GM19395 (cell line): Measurements from ENCODE around the gene RSPO3.
"Not testable (repeated sequence)": the region's sequence is repeated elsewhere in the genome, so short reads cannot be mapped to it uniquely, and the experiment has no call there.

ENCODE experiments used
- ATAC-seq: cut with Tn5 transposase; IDR thresholded peaks from one replicate; pipeline ENCODE4 v1.9.1; 2021; ENCODE audit warnings: mild to moderate bottlenecking, moderate library complexity; ENCODE audit not compliant: unreplicated experiment

Gene RSPO3

DNA sequence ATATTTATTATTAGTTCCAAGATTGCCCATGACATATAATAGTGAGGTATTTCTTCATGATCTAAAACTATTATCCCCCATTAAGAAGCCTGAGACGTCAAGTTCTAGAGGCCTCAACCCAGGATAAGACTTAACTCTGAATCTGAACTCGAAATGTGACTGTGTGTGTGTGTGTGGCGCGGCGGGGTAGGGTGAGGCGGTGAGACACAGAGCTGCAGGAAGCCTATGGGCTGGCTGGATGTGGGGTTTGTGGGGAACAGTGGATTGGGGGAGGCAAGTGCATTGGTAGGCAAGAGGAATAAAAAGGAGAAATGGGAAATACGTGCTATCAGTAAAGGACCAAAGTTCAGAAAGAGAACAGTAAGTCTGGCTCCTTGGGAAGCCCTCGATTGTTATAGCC, 81.6 kb downstream of the RSPO3 start:
- ATAC-seq, result no peak

- no peak for ATAC-seq
These were observed 82.8 kb downstream of the RSPO3 start for GRCh38 chr6:127201321-127201720.

DNA sequence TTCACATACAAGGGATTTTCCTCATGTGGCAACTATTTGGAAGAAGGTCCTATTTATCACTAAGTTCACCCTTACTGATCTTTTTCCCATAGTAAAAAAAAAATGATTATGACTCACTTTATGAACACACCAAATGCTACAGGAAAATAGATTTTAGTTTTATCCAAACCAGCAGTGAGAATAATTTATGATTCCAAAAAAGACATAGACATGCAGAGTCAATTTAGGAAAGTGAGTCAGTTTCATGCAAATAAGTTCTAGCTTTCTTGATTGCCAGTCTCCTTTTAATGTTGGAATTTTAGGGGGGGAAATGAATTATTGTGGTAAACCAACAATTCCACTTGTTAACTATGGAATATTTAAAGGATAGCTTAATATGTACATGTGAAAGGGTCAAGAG, 84.2 kb downstream of the RSPO3 start:
- no peak for ATAC-seq

GRCh38 chr6:127204281-127204680, 85.8 kb downstream of the RSPO3 start:
- ATAC-seq, result no peak

DNA sequence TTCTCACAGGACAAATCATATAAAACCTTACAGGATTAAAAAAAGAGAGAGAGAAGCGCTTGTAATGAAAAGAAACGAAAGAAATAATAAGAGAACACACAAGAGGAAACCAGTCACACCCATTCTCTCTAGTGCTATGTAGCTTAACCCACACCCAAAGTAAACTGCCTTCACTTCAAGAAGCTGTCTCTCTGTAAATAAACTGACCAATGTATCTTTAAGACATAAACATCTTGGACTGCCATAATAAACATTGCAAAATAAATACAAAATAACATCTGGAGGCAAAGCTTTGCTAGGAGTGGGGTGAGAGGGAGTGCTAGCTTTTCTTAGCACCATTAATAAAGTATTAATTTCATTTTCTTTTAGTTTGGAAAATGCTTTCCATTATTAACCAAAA, 86.6 kb downstream of the RSPO3 start:
- ATAC-seq, result no peak

- ATAC-seq, result no peak
These were observed 88.1 kb downstream of the RSPO3 start for GRCh38 chr6:127206531-127207095.

DNA sequence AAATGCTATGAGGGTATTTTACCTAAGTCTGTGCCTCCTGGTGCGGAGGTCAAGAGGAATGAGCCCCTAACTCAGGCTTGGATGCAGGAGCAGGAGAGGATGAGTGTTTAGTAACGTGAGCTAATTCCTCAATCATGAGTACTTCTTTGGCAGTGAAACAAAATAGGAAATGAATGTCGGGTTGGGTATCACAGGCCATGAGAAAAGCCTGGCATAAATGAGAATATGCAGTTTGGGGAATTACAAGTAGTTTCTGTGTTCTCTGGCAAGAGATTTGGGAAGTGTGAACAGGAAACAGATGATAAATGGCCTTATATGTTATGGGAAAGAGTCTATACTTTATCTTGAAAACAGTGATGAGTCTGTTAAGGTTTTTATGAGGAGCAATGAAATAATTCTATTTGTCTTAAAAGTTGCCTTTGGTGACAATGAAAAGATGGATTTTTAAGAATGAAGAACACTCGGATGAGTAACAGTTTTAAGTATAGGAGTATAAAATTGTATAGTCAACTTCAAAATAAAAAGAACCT, 89.2 kb downstream of the RSPO3 start:
- ATAC-seq, result no peak

DNA sequence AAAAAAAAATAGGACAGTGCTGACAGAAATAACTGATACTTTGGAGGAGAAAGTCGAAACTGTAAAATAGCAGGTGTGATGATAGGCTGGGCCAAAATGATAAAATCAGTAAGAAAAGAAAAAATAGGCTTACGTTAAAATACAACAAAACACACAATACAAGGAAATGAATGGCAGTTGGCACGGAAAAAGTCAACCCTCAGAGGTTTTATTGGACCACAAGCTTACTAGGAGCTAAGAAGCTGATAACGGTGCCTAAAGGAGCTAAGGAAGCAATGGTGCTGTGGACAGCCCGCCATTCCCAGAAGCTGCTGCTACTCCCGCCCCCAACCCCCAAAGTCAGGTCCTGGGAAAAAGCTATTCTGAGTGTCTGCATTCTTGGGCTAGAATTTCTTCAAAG, 92.3 kb downstream of the RSPO3 start:
- no peak for ATAC-seq

- no peak for ATAC-seq
These were observed 93.9 kb downstream of the RSPO3 start for GRCh38 chr6:127212376-127212775.

- not testable (repeated sequence) for ATAC-seq
These were observed 95.6 kb downstream of the RSPO3 start for GRCh38 chr6:127214032-127214431.

DNA sequence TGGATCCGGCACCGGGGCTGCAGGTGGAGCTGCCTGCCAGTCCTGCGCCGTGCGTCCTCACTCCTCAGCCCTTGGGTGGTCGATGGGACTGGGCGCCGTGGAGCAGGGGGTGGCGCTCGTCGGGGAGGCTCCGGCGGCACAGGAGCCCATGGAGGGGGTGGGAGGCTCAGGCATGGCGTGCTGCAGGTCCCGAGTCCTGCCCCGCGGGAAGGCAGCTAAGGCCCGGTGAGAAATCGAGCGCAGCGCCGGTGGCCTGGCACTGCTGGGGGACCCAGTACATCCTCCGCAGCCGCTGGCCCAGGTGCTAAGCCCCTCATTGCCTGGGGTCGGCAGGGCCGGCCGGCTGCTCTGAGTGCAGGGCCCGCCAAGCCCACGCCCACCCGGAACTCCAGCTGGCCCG, 96.1 kb downstream of the RSPO3 start:
- ATAC-seq, result not testable (repeated sequence)

GRCh38 chr6:127215931-127216330, 97.5 kb downstream of the RSPO3 start:
- ATAC-seq, result no peak

GRCh38 chr6:127216810-127217789, 98.6 kb downstream of the RSPO3 start:
- no peak for ATAC-seq

GRCh38 chr6:127219869-127220268, 101.4 kb downstream of the RSPO3 start:
- ATAC-seq, result no peak

DNA sequence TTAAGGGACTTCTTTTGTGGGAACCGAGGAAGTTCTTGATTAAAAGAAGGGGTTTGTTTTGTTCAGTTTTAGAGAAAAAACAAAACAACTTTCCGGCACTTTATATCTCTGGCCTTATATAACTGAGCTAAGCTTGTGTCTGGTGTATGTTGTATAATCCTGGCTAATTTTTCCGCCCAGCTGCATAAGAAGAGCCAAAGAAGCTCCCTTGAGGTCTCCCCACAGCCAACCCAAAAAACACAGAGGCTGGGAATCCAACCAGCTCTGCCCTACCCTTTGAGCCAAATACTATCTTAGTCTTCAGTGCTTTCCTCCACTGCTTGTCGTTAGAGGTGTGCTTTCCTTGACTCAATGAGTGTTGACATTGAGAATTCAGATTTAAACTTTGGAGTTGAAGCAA, 102.7 kb downstream of the RSPO3 start:
- ATAC-seq, result no peak

- no peak for ATAC-seq
These were observed 103.9 kb downstream of the RSPO3 start for GRCh38 chr6:127222418-127222817.

DNA sequence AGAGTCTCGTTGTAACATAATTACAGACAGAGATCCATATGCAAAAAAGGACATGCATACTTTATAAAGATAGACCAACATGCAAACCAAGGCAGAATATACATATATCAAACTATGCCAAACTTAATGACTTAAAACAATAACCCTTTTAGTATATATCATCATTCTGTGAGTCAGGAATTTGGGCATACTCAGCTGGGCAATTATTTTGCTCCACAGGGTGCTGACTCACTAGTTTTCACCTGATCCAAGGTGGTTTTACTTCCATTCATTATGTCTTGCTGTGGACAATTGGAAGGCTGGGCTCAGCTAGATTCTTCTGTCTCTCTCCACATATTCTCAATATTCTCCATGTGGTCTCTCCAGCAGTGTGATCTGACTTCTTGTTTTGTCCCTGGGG, 107.0 kb downstream of the RSPO3 start:
- ATAC-seq, result no peak

DNA sequence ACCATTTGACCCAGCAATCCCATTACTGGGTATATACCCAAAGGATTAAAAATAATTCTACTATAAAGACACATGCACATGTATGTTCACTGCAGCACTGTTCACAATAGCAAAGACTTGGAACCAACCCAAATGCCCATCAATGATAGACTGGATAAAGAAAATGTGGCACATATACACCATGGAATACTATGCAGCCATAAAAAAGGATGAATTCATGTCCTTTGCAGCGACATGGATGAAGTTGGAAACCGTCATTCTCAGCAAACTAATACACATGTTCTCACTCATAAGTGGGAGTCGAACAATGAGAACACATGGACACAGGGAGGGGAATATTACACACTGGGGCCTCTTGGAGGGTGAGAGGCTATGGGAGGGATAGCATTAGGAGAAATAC, 115.3 kb downstream of the RSPO3 start:
- not testable (repeated sequence) for ATAC-seq

- no peak for ATAC-seq
These were observed 125.0 kb downstream of the RSPO3 start for GRCh38 chr6:127243501-127243900.
